GM23338 (cell line): ENCODE measurements around the gene RUSC1.

Source experiments
- CREB1 ChIP-seq: fragments of 250-450 bp; sonication (Bioruptor Pico); IDR thresholded peaks from 2 replicates; pipeline ENCODE4 v1.5.0; 2020; ENCODE audit warnings: low read depth, mild to moderate bottlenecking, moderate library complexity
- ETS1 ChIP-seq: IDR thresholded peaks from 2 replicates; pipeline ENCODE4 v1.6.1; 2016; ENCODE audit warnings: antibody characterized with exemption
- EZH2 ChIP-seq: fragments of 200-600 bp; sonication (generic); IDR thresholded peaks from one replicate; pipeline ENCODE4 v1.8.0; 2017; ENCODE audit warnings: antibody characterized with exemption, mild to moderate bottlenecking, low read depth; ENCODE audit not compliant: unreplicated experiment
- EZH2phosphoT487 ChIP-seq: fragments of 200-600 bp; sonication (generic); IDR thresholded peaks from one replicate; pipeline ENCODE4 v1.8.1; 2018; ENCODE audit warnings: antibody characterized with exemption; ENCODE audit not compliant: unreplicated experiment
- JUNB ChIP-seq: IDR thresholded peaks from one replicate; pipeline ENCODE4 v1.6.1; 2016; ENCODE audit warnings: antibody characterized with exemption; ENCODE audit not compliant: unreplicated experiment
- NANOG ChIP-seq: IDR thresholded peaks from 2 replicates; pipeline ENCODE4 v1.6.1; 2016; ENCODE audit warnings: antibody characterized with exemption, borderline replicate concordance
- POLR2AphosphoS5 ChIP-seq: IDR thresholded peaks from 2 replicates; pipeline ENCODE4 v1.6.1; 2016; ENCODE audit warnings: antibody characterized with exemption, low read depth
- REST ChIP-seq: IDR thresholded peaks from one replicate; pipeline ENCODE4 v1.6.1; 2018; ENCODE audit warnings: antibody characterized with exemption; ENCODE audit not compliant: unreplicated experiment
- STAT1 ChIP-seq: IDR thresholded peaks from one replicate; pipeline ENCODE4 v1.6.1; 2016; ENCODE audit warnings: antibody characterized with exemption; ENCODE audit not compliant: unreplicated experiment
- ZNF114 ChIP-seq: fragments of 250-450 bp; sonication (Bioruptor Pico); IDR thresholded peaks from 2 replicates; pipeline ENCODE4 v1.5.0; 2020; ENCODE audit warnings: mild to moderate bottlenecking, moderate library complexity
- ZNF331 ChIP-seq: fragments of 250-450 bp; sonication (Bioruptor Pico); IDR thresholded peaks from 2 replicates; pipeline ENCODE4 v1.5.0; 2020; ENCODE audit warnings: low read depth, mild to moderate bottlenecking, moderate library complexity
- TF ChIP-seq, protein P1 (sequence below), 2 experiments: fragments of 200-600 bp in 1 of 2; sonication (generic) in 1 of 2; conservative IDR thresholded peaks; 2 replicates each; pipeline versions ENCODE4 v1.5.1 to v1.6.1; 2016 to 2017; ENCODE audit warnings: antibody characterized with exemption in 2 of 2, low read depth in 2 of 2, mild to moderate bottlenecking in 2 of 2, moderate library complexity in 1 of 2
- TF ChIP-seq, protein P2 (sequence below): fragments of 250-450 bp; sonication (Bioruptor Pico); IDR thresholded peaks from 2 replicates; pipeline ENCODE4 v1.5.0; 2020; ENCODE audit warnings: mild to moderate bottlenecking, moderate library complexity

DNA sequence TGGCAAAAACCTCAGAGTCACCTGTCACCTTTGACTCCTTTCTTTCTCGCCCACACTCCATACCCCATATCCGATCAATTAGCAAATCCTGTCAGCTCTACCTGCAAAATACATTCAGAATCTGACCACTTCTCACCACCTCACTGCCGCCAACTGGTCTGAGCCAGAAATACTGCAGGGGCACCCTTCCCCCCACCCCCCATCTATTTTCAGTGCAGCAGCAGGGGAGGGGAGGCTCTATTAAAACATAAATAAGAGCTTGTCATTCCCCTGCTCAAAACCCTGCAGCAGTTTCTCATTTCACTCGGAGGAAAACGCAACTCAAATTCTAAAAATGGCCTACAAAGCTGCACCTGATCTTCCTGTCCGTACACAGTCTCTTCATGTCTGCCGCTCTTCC is 23.3 kb upstream of the RUSC1 start:
- TF ChIP-seq STAT1, result no peak
- TF ChIP-seq, protein P1, sequence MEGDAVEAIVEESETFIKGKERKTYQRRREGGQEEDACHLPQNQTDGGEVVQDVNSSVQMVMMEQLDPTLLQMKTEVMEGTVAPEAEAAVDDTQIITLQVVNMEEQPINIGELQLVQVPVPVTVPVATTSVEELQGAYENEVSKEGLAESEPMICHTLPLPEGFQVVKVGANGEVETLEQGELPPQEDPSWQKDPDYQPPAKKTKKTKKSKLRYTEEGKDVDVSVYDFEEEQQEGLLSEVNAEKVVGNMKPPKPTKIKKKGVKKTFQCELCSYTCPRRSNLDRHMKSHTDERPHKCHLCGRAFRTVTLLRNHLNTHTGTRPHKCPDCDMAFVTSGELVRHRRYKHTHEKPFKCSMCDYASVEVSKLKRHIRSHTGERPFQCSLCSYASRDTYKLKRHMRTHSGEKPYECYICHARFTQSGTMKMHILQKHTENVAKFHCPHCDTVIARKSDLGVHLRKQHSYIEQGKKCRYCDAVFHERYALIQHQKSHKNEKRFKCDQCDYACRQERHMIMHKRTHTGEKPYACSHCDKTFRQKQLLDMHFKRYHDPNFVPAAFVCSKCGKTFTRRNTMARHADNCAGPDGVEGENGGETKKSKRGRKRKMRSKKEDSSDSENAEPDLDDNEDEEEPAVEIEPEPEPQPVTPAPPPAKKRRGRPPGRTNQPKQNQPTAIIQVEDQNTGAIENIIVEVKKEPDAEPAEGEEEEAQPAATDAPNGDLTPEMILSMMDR (conservative IDR thresholded peaks at IDR 0.05; ENCODE audit: low read depth in 2 of 2), result no peak
- TF ChIP-seq POLR2AphosphoS5, result no peak
- TF ChIP-seq EZH2phosphoT487, result no peak
- TF ChIP-seq CREB1 (CRISPR knock-in tag), result no peak
- no peak for TF ChIP-seq EZH2
- no peak for TF ChIP-seq REST
- no peak for TF ChIP-seq JUNB
- no peak for TF ChIP-seq NANOG
- TF ChIP-seq ETS1, result no peak
- no peak for TF ChIP-seq ZNF114 (CRISPR knock-in tag)
- TF ChIP-seq, protein P2, sequence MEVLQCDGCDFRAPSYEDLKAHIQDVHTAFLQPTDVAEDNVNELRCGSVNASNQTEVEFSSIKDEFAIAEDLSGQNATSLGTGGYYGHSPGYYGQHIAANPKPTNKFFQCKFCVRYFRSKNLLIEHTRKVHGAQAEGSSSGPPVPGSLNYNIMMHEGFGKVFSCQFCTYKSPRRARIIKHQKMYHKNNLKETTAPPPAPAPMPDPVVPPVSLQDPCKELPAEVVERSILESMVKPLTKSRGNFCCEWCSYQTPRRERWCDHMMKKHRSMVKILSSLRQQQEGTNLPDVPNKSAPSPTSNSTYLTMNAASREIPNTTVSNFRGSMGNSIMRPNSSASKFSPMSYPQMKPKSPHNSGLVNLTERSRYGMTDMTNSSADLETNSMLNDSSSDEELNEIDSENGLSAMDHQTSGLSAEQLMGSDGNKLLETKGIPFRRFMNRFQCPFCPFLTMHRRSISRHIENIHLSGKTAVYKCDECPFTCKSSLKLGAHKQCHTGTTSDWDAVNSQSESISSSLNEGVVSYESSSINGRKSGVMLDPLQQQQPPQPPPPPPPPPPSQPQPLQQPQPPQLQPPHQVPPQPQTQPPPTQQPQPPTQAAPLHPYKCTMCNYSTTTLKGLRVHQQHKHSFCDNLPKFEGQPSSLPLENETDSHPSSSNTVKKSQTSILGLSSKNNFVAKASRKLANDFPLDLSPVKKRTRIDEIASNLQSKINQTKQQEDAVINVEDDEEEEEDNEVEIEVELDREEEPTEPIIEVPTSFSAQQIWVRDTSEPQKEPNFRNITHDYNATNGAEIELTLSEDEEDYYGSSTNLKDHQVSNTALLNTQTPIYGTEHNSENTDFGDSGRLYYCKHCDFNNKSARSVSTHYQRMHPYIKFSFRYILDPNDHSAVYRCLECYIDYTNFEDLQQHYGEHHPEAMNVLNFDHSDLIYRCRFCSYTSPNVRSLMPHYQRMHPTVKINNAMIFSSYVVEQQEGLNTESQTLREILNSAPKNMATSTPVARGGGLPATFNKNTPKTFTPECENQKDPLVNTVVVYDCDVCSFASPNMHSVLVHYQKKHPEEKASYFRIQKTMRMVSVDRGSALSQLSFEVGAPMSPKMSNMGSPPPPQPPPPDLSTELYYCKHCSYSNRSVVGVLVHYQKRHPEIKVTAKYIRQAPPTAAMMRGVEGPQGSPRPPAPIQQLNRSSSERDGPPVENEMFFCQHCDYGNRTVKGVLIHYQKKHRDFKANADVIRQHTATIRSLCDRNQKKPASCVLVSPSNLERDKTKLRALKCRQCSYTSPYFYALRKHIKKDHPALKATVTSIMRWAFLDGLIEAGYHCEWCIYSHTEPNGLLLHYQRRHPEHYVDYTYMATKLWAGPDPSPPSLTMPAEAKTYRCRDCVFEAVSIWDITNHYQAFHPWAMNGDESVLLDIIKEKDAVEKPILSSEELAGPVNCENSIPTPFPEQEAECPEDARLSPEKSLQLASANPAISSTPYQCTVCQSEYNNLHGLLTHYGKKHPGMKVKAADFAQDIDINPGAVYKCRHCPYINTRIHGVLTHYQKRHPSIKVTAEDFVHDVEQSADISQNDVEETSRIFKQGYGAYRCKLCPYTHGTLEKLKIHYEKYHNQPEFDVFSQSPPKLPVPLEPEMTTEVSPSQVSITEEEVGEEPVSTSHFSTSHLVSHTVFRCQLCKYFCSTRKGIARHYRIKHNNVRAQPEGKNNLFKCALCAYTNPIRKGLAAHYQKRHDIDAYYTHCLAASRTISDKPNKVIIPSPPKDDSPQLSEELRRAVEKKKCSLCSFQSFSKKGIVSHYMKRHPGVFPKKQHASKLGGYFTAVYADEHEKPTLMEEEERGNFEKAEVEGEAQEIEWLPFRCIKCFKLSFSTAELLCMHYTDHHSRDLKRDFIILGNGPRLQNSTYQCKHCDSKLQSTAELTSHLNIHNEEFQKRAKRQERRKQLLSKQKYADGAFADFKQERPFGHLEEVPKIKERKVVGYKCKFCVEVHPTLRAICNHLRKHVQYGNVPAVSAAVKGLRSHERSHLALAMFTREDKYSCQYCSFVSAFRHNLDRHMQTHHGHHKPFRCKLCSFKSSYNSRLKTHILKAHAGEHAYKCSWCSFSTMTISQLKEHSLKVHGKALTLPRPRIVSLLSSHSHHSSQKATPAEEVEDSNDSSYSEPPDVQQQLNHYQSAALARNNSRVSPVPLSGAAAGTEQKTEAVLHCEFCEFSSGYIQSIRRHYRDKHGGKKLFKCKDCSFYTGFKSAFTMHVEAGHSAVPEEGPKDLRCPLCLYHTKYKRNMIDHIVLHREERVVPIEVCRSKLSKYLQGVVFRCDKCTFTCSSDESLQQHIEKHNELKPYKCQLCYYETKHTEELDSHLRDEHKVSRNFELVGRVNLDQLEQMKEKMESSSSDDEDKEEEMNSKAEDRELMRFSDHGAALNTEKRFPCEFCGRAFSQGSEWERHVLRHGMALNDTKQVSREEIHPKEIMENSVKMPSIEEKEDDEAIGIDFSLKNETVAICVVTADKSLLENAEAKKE (CRISPR knock-in tag), result no peak
- no peak for TF ChIP-seq ZNF331
